ENCODE measurements around the gene CPTP. TPM values are rescaled to one million over a fixed set of nuclear protein-coding genes. Genes with fewer than 3 reads are reported as not detected.

The CPTP gene
- total and polyA plus RNA-seq, 2 of the 13 experiments (the other 11 are each of a cell fraction or from before 2014, with no cell fraction given): 5.5 to 9.3 TPM

- TF ChIP-seq AGO1 (IDR thresholded peaks at IDR 0.05; ENCODE audit: low read depth, low read length, poor library complexity, severe bottlenecking): peak; percentile 65
- TF ChIP-seq ZGPAT (CRISPR knock-in tag; IDR thresholded peaks at IDR 0.05): no peak
- no peak for TF ChIP-seq AFF4 (CRISPR knock-in tag; IDR thresholded peaks at IDR 0.05)
- no peak for TF ChIP-seq ZNF30 (CRISPR knock-in tag; IDR thresholded peaks at IDR 0.05)
- no peak for TF ChIP-seq ZNF10 (CRISPR knock-in tag; IDR thresholded peaks at IDR 0.05; ENCODE audit: borderline replicate concordance, low read depth)
- TF ChIP-seq TAF15 (IDR thresholded peaks at IDR 0.05; ENCODE audit: low read depth, low read length, poor library complexity, severe bottlenecking): no peak
- no peak for TF ChIP-seq ISL2 (CRISPR knock-in tag; IDR thresholded peaks at IDR 0.05)
- no peak for TF ChIP-seq RXRA (CRISPR knock-in tag; IDR thresholded peaks at IDR 0.05)
- TF ChIP-seq KLF6 (CRISPR knock-in tag; IDR thresholded peaks at IDR 0.05): no peak
- TF ChIP-seq HOXA9 (CRISPR knock-in tag; IDR thresholded peaks at IDR 0.05; ENCODE audit: borderline replicate concordance): no peak
- no peak for TF ChIP-seq TCF7L2 (IDR thresholded peaks at IDR 0.05; ENCODE audit: low read depth, low read length)
- no peak for TF ChIP-seq KMT2A (CRISPR knock-in tag; IDR thresholded peaks at IDR 0.05)
- TF ChIP-seq MTA1 (CRISPR knock-in tag; IDR thresholded peaks at IDR 0.05; ENCODE audit: borderline replicate concordance): no peak
- no peak for TF ChIP-seq ZBTB3 (CRISPR knock-in tag; IDR thresholded peaks at IDR 0.05; ENCODE audit: borderline replicate concordance, low read depth)
- TF ChIP-seq HNF4G (IDR thresholded peaks at IDR 0.05; ENCODE audit: borderline replicate concordance, low read depth, low read length): no peak
- no peak for TF ChIP-seq HNF4G (CRISPR knock-in tag; IDR thresholded peaks at IDR 0.05; ENCODE audit: borderline replicate concordance, low read depth)
- TF ChIP-seq ZBTB42 (CRISPR knock-in tag; IDR thresholded peaks at IDR 0.05): no peak
Observed at GRCh38 chr1:1349256-1350012, 24.8 kb downstream of the CPTP start, which contains the start of gene DVL1 (continued).
